ENCODE data around the gene RPH3AL. TPM values are rescaled to one million over a fixed set of nuclear protein-coding genes. Genes with fewer than 3 reads are reported as not detected.

Gene RPH3AL
- total RNA-seq, 1 experiment from 2014 or later, result 3.0 TPM

DNA sequence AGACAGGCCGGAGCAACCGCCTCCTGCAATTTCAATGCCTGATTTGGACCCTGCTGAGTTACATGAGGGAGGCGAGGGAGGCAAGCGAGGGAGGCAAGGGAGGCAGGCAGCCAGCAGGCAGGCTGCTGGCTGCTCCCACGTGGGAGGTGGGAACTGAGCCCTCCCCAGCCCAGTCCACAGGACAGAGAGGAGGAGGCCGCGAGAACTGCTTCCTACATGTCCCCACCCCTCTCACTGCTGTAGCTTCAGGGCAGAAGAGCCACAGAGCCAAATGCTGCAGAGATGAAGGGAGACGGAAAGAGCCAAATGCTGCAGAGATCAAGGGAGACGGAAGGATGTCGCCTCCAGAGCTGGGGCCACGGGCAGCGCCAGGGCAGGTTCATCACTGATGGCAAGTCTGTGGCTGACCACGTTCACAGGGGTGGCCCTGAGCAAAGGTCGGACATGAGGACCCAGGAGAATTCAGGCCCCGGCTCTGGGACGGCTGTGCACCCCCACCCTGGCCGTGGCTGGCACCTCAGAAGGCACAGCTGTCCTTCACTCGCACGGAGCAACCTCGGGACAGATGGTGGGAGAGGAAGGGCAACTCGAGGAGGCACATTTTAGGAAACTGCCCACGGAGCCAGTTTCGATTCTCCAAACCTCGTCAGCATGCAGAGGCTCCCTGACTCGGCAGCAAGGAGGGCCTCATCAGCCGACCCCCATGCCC lies 21.5 kb downstream of the RPH3AL start:
- no peak overlapping the region for H3K4ac ChIP-seq (ENCODE audit: low read depth, low read length)
- H3K79me1 ChIP-seq (ENCODE audit: insufficient read depth, low read depth, low read length, poor library complexity, severe bottlenecking), result no peaks in the 10 kb centered on the region
- H4K20me1 ChIP-seq (ENCODE audit: control insufficient read depth, insufficient read depth, insufficient read length), result no peaks in the 10 kb centered on the region
- H3K18ac ChIP-seq (ENCODE audit: insufficient read length, low read depth, low read length), result no peak overlapping the region
- no peak overlapping the region for H3K9ac ChIP-seq (ENCODE audit: extremely low read depth, insufficient read length, low read length)
- no peaks in the 10 kb centered on the region; a peak in 1 of 7 replicates for H3K36me3 Mint-ChIP-seq (ENCODE audit: insufficient read depth in 1 of 3, low read depth in 3 of 3)
- H2BK5ac ChIP-seq (ENCODE audit: insufficient read length, low read length), result no peak overlapping the region
- H3K27me3 ChIP-seq (ENCODE audit: insufficient read depth, low read length), result peaks cover 2% of the 10 kb centered on the region; the same call in 1 of the 2 replicates
- no peaks in the 10 kb centered on the region for H3K9me3 ChIP-seq (ENCODE audit: control insufficient read depth, low read depth, low read length)
- no peak overlapping the region for H4K8ac ChIP-seq (replicated peaks; ENCODE audit: insufficient read length, low read depth, low read length)
- H3K27ac Mint-ChIP-seq, result peak overlapping the region in 1 of 3 experiments; percentile 56; a peak in 1 of 7 replicates
- H3K56ac ChIP-seq (ENCODE audit: insufficient read length, low read depth, low read length), result no peak overlapping the region
- H3K27me3 Mint-ChIP-seq (ENCODE audit: low read depth), result peaks cover 8% of the 10 kb centered on the region
- no CpG with 5 or more reads among the region's 26 CpGs for WGBS (ENCODE audit: extremely low coverage, insufficient read length, low lambda C conversion rate)
- no peak overlapping the region for H2BK12ac ChIP-seq (ENCODE audit: insufficient read length, low read depth, low read length)
- no peak overlapping the region for H3K27ac ChIP-seq (ENCODE audit: insufficient read length, low read depth, low read length)
- no peaks in the 10 kb centered on the region for H3K9me3 Mint-ChIP-seq
- no peaks in the 10 kb centered on the region for H3K79me2 ChIP-seq (ENCODE audit: insufficient read depth, low read length)
- H4K5ac ChIP-seq (ENCODE audit: insufficient read length, low read depth, low read length), result no peak overlapping the region
- no peak overlapping the region for H2AFZ ChIP-seq (ENCODE audit: low read length)
- no peak overlapping the region for H3K23ac ChIP-seq (ENCODE audit: insufficient read length, low read depth, low read length)
- H4K91ac ChIP-seq (ENCODE audit: insufficient read length, low read depth, low read length), result no peak overlapping the region
- peaks cover 21 to 25% of the 10 kb centered on the region in 2 experiments for H3K4me1 Mint-ChIP-seq
- H3T11ph ChIP-seq (ENCODE audit: low read length), result no peak overlapping the region
- H2BK15ac ChIP-seq (ENCODE audit: low read depth, low read length), result no peak overlapping the region
- H3K4me2 ChIP-seq (ENCODE audit: insufficient read depth, insufficient read length, low read length), result no peak overlapping the region
- H3K14ac ChIP-seq (ENCODE audit: insufficient read depth, low read length), result no peak overlapping the region
- H3K4me3 Mint-ChIP-seq, result no peak overlapping the region
- DNase-seq, result peak; percentile 29
- no peaks in the 10 kb centered on the region for H3K23me2 ChIP-seq (ENCODE audit: insufficient read length, low read depth, low read length, poor library complexity, severe bottlenecking)
- TF ChIP-seq, protein P1, sequence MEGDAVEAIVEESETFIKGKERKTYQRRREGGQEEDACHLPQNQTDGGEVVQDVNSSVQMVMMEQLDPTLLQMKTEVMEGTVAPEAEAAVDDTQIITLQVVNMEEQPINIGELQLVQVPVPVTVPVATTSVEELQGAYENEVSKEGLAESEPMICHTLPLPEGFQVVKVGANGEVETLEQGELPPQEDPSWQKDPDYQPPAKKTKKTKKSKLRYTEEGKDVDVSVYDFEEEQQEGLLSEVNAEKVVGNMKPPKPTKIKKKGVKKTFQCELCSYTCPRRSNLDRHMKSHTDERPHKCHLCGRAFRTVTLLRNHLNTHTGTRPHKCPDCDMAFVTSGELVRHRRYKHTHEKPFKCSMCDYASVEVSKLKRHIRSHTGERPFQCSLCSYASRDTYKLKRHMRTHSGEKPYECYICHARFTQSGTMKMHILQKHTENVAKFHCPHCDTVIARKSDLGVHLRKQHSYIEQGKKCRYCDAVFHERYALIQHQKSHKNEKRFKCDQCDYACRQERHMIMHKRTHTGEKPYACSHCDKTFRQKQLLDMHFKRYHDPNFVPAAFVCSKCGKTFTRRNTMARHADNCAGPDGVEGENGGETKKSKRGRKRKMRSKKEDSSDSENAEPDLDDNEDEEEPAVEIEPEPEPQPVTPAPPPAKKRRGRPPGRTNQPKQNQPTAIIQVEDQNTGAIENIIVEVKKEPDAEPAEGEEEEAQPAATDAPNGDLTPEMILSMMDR (conservative IDR thresholded peaks at IDR 0.05), result no peak
- H3K4me1 ChIP-seq (ENCODE audit: insufficient read depth, low read length), result no peaks in the 10 kb centered on the region; the same call in 1 of the 2 replicates
- H2BK20ac ChIP-seq (ENCODE audit: low read depth, low read length, poor library complexity, severe bottlenecking), result no peak overlapping the region
- H2BK120ac ChIP-seq (ENCODE audit: low read depth, low read length, poor library complexity, severe bottlenecking), result no peak overlapping the region
- H2AK5ac ChIP-seq (ENCODE audit: insufficient read length, low read length), result no peak overlapping the region

Measured in H9 (cell line).